MCF 10A (cell line): ENCODE data around the gene VPS9D1. TPM values are rescaled to one million over a fixed set of nuclear protein-coding genes. Genes with fewer than 3 reads are reported as not detected.

Experiments used
- BruUV-seq: library from RNA; stranded (reverse); fragments of 400-500 nt; replicated peaks from 2 replicates; lab custom pipeline; 2021; lab: Mats Ljungman, UMichigan
- CTCF ChIA-PET: fragments of 300-600 bp; sonication (Branson Sonifier 250); formaldehyde crosslinking; extraction: SDS; loops from one replicate; lab custom pipeline; 2021; ENCODE audit warnings: antibody characterized with exemption, inconsistent platforms; lab: Yijun Ruan, JAX
- POLR2A ChIA-PET: fragments of 300-600, 350-650 bp; sonication (Branson Sonifier 250); formaldehyde crosslinking; extraction: SDS; loops from one replicate; lab custom pipeline; 2020; ENCODE audit warnings: antibody characterized with exemption, inconsistent platforms; lab: Yijun Ruan, JAX
- DNase-seq: peaks from one replicate; pipeline ENCODE4 v3.0.0-alpha.2; 2018; ENCODE audit not compliant: unreplicated experiment
- H3K27ac Mint-ChIP-seq: one replicate; pipeline ENCODE4 v1.8.0; 2022; ENCODE audit warnings: mild to moderate bottlenecking, low read depth, mixed read lengths; ENCODE audit not compliant: unreplicated experiment
- H3K27me3 Mint-ChIP-seq: one replicate; pipeline ENCODE4 v1.8.0; 2022; ENCODE audit warnings: mixed read lengths; ENCODE audit not compliant: insufficient read depth, unreplicated experiment
- H3K36me3 Mint-ChIP-seq: one replicate; pipeline ENCODE4 v1.8.0; 2022; ENCODE audit warnings: mild to moderate bottlenecking, moderate library complexity, mixed read lengths; ENCODE audit not compliant: insufficient read depth, unreplicated experiment
- H3K4me1 Mint-ChIP-seq: one replicate; pipeline ENCODE4 v1.8.0; 2022; ENCODE audit warnings: mixed read lengths; ENCODE audit not compliant: insufficient read depth, unreplicated experiment
- H3K4me3 Mint-ChIP-seq: one replicate; pipeline ENCODE4 v1.8.0; 2022; ENCODE audit warnings: mild to moderate bottlenecking, moderate library complexity, mixed read lengths; ENCODE audit not compliant: unreplicated experiment
- H3K9me3 Mint-ChIP-seq: one replicate; pipeline ENCODE4 v1.8.0; 2022; ENCODE audit warnings: mixed read lengths; ENCODE audit not compliant: unreplicated experiment
- CTCF ChIP-seq: fragments of 200-600 bp; IDR thresholded peaks from one replicate; pipeline ENCODE4 v1.8.0; 2022; ENCODE audit warnings: antibody characterized with exemption, mild to moderate bottlenecking; ENCODE audit not compliant: unreplicated experiment
- intact Hi-C: fragments of 100-400 bp; cut with micrococcal nuclease; formaldehyde crosslinking; loops from 2 replicates; pipeline ENCODE4 v1.14.1; 2022
- total RNA-seq: library from RNA; stranded (reverse); gene quantifications from 2 replicates; pipeline ENCODE4 v1.2.3, GENCODE V29; 2022

The VPS9D1 gene
- total RNA-seq, 1 experiment from 2014 or later, result 12.0 TPM

GRCh38 chr16:89729863-89730593, 9.3 kb upstream of the VPS9D1 start:
- POLR2A ChIA-PET, result interaction anchor here (0.7 kb wide), 1 partner anchor 142 kb away, joined by 3 read pairs; no protein-coding TSS in a partner anchor
- intact Hi-C loops, result no loop called here
- peaks cover 90% of the 10 kb centered on the region for H3K36me3 Mint-ChIP-seq
- H3K27ac Mint-ChIP-seq, result peak overlapping the region; percentile 19
- H3K9me3 Mint-ChIP-seq, result no peaks in the 10 kb centered on the region
- H3K4me1 Mint-ChIP-seq, result no peaks in the 10 kb centered on the region
- DNase-seq, result no peak
- CTCF ChIA-PET, result interaction anchor here (0.8 kb wide), 2 partner anchors 22 to 130 kb away, joined by 3 read pairs; no protein-coding TSS in a partner anchor
- no peaks in the 10 kb centered on the region for H3K27me3 Mint-ChIP-seq
- TF ChIP-seq CTCF, result no peak
- no TSS peak for BruUV-seq
- no peak overlapping the region for H3K4me3 Mint-ChIP-seq

GRCh38 chr16:89729293-89729692, 8.6 kb upstream of the VPS9D1 start:
- Mint-ChIP-seq H3K4me1 (no peaks in the 10 kb centered on the region), H3K27me3 (no peaks in the 10 kb centered on the region), H3K4me3 (no peak overlapping the region), H3K27ac (no peak overlapping the region), H3K36me3 (peaks cover 90% of the 10 kb centered on the region), H3K9me3 (no peaks in the 10 kb centered on the region)
- no TSS peak for BruUV-seq
- ChIA-PET CTCF (interaction anchor here (0.8 kb wide), 1 partner anchor 23 kb away, joined by 3 read pairs; no protein-coding TSS in a partner anchor), POLR2A (no interaction called here)
- TF ChIP-seq CTCF, result no peak
- no peak for DNase-seq
- intact Hi-C loops, result no loop called here

- H3K4me1 Mint-ChIP-seq, result peaks cover 6% of the 10 kb centered on the region
- H3K27me3 Mint-ChIP-seq, result no peaks in the 10 kb centered on the region
- H3K9me3 Mint-ChIP-seq, result no peaks in the 10 kb centered on the region
- intact Hi-C loops, result no loop called here
- ChIA-PET CTCF (no interaction called here), POLR2A (no interaction called here)
- no peak for TF ChIP-seq CTCF
- BruUV-seq, result no TSS peak
- H3K36me3 Mint-ChIP-seq, result peaks cover 95% of the 10 kb centered on the region
- no peak overlapping the region for H3K27ac Mint-ChIP-seq
- no peak for DNase-seq
- no peak overlapping the region for H3K4me3 Mint-ChIP-seq
Observed at GRCh38 chr16:89727406-89728120, 6.9 kb upstream of the VPS9D1 start.
